GM18498 (cell line): ENCODE measurements around the gene ADAM33.

ENCODE experiments used
- ATAC-seq: cut with Tn5 transposase; IDR thresholded peaks from one replicate; pipeline ENCODE4 v1.9.1; 2021; ENCODE audit warnings: mild to moderate bottlenecking, moderate library complexity; ENCODE audit not compliant: unreplicated experiment

ADAM33 gene

DNA sequence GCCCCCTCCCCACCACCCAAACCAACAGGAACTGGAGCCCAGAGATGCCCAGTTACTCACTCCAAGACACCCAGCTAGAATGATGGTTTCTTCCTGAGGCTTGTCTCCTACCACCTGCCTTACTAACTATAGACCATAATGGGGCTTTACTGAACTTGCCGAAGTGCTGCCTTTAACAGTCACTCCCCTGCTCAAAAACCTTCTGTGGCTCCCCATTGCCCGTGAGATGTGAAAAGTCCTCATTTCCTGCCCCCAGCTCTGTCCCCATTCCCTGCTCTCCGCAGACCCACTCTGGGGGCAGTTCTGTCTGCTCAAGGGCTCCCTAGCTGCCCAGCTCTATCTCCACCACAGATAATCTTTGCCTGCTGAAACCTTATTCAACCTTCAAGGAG, 25.7 kb upstream of the ADAM33 start:
- ATAC-seq, result no peak

DNA sequence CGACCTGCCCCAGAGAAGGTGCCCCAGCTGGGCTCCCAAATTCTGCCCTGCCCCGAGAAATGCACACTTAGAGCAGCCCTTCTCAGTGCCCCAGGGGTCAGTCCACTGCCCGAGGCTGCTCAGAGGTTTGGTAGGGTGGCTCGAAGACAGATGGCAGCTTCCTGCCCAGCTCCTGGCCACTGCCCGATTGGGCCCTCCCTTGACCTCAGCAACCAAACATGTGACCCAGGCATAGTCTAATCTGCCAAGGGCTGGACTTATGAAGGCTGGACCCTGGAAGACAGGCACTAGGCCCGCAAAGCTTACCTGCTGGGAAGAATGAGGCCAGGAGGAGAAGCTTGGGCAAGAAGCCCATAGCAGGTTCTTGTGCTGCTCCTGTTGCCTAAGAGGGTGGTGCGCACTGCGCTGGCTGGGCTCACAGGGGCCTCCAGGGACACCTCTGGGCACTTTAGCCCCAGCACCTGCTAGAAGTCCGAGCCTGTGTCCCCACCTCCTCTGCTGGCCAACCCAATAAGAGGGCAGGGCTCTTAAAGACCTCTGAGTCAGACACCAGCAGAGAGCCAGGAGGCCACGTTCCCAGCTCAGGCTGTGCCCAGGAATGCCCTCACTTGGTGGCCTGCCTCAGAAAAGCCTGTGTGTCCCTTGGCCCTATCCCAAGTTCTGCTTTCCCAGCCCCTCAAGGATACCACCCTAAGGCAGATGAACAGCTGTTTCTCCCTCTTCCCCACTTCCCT, 25.1 kb upstream of the ADAM33 start:
- ATAC-seq, result no peak

DNA sequence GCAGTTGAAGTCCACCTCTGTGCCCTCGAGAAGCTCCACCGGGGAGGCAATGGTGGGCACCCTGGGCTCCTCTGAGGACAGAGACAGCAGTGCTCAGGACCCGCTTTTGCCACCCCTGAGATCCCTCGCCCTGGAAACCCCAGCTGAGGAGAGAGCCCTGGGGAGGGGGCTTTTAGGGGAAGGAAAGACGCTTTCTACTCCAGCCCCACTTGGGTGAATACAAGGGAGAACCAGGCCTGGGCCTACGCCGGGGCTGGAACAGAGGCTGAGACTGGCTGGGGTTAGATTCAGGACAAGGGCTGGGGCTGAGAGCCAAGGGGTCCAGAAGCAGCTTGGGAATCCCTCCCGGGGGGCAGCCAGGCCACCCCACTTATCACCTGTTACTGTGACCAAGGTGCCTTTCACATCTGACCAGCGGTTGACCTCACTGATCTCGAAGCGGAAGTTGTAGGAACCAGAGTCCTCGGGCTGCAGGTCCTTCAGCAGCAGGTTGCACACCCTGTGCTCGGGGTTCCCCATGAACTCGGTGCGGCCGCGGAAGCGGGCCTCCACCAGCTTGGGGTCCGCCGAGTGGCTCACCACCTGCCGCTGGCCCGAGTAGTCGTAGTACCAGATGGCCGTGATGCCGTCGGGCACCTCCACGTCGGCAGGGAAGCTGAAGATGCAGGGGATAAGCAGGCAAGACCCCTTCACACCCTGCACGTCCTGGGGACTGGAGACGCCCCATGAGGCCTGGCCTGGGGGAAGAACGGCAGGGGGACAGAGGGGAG, 24.3 kb upstream of the ADAM33 start:
- ATAC-seq, result no peak

DNA sequence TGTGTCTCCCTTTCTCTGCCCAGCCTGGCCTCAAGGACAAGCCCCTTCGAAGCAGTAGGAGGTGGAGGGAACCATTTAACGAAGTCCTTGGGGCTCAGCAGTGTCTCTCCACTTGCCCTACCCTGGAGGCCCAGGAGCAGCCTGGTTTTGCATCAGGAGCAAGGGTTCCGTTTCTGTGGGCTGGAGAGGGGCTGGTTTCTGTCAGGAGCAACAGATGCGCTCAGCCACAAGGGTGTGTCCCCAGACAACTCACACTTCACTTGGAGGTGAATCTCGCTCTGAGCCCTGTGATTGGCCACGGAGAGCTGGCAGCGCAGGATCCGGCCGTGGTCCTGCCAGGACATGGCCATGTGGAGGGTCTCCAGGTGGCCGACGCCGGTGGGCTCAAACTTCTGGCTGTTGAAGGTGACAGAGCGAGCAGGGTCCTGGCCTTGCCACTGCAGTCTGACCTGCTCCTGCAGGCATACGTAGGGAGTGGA, 23.7 kb upstream of the ADAM33 start:
- ATAC-seq, result no peak

DNA sequence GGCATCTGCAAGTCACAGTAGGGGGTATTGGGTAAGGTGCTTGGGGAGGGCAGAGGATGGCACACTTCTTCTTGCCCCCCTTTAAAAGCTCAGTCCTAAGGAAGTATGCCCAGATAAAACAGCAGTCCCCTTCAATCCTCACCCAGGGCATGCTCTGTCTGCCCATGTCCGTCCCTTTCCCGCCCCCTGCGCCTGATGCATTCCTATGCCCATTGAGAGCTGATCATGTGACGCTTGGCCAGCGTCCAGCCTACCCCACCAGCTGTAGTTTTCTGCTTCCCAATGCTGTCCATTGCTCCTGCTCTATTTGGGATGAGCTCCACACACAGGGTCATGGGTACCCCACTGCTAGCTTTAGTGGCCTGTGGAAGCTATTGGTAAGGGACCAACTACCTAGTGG, 22.3 kb upstream of the ADAM33 start:
- no peak for ATAC-seq

DNA sequence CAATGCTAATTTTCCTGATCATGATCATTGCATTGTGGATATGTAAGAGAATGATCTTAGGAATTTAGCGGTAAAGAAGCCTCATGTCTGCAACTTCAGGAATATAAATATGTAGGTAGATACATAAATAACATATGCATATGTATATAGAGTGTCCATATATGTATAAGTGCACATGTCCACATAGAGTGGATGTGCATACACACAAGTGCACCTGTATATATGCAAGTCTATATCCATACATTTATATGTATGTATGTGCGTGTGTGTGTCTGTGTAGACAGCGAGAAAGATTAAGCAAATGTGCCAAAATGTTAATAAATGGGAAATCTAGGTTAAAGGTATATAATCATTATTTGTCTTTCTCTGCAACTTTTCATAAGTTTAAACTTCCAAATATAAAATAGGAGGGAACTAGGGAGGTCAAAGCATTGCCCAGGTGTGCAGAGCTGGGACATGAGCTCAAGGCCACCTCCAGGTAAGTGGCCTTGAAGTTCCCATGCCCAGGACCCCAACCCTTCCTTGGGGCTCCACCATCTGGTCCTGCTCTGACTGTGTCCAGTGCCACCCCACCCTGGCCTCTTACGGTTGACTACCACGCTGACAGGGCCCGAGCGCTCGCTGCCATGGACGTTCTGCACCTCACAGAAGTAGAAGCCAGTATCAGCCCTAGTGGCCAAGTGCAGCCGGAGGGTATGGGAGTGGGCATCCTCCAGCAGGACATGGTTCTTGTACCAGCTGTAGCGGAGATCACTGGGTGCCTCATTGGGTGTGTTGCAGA, 21.0 kb upstream of the ADAM33 start:
- no peak for ATAC-seq

DNA sequence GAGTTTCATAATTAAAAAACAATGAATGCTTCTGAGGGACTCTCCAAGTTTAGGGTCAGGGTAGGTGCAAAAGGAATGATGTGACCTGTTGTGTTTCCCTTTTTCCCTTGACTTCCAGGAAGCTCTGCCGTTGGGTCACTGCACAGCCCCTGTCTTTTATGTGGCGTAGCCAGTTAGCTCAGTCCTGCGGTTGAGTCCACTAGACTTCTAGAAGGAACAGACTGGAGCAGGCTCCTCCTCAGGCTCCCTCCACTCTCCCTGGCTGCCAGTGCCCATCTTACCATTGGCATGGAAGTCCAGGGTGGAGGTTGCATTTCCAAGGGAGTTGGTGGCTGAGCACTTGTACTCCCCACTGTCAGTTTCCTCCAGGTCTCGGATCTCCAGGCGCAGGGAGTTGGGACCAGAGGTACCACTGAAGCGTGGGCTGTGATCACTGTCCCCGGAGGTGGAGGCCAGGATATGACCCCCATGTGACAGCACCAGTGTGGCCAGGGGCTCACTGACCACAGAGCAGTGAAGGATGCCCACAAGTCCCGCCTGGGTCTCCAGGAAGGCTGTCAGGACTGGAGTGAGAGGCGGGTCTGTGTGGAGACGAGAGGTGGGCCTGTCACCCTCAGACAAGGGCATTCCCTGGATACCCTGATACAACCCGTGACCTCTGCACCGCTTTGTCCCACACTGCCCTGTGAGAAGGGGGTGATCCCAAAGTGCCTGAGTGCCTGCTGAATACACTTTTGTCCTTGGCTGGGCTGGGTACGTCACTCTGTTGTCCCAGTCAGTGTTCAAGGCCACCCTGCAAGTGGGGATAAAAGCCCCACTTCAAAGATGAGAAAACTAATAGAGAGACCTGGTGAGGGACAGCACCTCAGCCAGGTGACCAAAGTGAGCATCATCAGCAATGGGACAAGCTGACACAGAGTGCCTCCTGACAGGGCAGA, 19.5 kb upstream of the ADAM33 start:
- ATAC-seq, result no peak

DNA sequence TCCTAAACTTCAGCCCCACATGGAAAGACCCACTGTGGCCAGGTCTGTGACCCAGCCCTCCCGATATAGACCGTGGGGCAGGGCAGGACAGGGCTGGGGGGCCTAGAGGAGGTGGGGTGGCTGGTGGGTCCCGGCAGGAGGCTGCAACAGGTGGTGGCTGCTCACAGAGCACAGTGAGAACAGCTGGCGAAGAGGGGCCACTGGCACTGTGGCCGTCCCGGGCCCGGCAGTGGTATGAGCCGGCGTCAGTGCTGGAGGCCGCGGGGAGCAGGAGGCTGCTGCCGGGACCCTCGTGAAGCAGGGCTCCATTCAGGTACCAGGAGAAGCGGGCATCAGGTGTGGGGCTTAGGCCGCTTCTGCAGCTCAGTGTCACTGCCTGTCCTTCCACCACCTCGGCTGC, 17.2 kb upstream of the ADAM33 start:
- ATAC-seq, result no peak

DNA sequence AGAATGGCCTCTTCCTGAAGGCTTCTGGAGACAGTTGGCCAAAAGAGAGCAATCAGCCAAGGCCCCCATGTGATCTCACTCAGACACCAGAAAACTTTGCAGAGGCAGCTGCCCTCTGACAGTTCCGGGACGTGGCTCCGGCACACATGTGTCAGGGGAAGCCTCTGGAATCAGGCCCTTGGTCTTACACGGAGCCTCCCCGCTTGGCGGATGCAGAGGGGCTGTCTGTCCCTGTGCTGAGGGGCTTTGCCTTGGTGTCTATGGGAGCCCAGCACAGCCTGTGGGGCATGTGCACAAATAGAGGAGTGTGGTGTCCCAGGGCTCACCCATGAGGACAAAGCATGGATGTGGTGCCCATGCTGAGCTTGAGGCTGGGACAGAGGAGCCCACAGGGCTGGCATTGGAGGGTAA, 16.8 kb upstream of the ADAM33 start:
- ATAC-seq, result no peak

DNA sequence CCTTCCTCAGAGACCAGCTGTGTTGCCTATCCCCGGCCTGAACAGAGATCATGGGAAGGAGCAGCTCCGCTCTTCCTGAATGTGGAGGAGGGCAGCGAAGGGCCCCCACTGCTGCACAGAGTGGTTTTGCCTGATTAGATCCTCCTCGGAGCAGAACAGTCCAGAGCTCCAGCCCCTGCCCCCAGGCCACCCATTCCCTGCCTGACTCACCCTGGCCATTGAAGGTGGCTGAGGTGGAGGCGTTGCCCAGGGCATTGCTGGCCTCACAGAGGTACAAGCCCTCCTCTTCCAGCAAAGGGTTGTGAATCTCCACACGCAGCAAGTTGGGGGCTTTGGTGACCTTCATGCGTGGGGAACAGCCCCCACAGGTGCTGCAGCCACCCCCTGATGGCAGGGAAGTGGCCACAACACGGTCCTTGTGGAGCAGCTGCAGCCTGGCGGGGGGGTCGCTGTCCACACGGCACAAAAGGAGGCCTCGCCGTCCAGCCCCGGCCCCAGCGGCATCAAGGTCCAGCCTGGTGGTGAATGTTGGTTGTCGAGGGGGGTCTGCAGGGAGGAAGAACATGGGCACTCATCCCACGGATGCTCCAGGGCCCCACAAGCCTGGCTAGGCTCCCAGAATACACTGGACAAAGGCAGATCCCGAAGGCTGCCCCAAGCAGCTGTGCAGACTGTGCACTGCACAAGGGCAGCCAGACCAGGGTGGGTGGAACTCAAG, 15.9 kb upstream of the ADAM33 start:
- ATAC-seq, result no peak

DNA sequence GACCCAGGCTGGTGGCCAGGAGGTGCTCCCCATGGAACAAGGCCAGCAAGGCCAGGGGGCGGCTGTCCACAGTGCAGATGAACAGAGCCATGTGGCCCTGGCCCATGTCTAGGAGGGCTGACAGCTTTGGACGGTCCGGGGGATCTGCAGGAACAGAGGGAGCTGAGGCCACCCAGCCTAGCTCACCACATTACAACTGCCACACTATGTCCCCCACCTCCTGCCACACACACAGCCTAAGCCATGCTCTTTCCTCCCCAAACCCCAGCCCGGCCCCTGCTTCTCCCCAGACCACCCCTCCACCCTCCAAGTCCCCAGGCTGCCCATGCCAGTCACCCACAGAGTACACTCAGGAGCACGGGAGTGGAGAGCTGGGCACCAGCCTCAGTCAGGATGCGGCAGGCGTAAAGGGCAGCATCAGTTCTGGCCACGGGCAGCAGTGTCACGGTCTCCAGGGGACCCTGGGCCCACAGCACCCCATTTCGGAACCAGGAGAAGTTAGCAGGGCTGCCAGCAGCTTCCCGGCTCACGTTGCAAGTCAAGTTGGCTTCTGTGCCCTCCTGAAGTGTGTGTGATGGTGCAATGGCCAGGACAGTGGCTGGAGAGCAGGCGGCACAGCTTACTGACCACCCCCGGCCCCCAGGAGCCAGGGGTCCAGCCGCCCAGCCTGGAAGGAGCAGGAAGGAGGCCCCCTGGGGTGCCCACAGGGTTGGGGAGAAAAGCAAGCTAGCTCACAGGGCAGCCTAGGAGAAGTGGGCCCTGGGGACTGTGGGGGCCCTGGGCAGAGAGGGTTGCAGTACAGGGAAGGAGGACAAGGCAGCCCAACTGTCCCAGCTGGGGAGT, 15.2 kb upstream of the ADAM33 start:
- ATAC-seq, result no peak

DNA sequence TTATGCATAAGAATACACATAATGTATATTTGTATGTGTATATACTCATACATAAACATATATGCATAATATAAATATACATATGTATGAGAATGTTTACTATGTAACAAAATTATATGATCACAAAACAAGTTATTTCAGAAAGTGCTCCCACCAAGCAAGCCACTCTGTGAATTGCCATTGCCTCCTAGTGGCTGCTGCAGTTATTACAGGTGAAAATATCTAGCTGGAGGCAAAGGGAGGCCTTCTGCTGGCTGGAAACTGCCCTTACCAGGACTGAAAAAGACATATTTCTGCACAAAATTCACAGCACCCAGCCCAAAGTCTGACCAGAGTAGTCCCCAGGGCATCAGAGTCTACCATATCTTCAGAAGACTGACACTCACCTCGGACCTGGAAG, 14.4 kb upstream of the ADAM33 start:
- no peak for ATAC-seq

DNA sequence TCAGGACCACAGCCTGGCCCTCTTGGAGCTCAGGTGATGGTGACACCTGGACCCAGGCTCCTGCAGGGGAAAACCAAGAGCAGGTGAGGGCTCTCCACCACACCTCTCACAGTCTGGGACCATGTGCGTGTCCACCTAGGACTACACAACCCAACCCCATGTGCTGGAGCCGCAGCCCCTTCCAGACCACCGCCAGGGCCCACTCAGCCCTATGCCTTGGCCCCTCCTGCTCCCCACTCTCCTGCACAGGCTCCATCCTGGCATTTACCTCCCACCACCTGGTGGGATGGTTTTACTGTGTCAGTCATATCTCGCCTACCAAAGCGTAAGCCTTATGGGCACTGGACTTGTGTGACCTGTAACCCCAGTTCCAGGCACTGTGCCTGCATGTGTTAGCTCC, 13.1 kb upstream of the ADAM33 start:
- no peak for ATAC-seq

DNA sequence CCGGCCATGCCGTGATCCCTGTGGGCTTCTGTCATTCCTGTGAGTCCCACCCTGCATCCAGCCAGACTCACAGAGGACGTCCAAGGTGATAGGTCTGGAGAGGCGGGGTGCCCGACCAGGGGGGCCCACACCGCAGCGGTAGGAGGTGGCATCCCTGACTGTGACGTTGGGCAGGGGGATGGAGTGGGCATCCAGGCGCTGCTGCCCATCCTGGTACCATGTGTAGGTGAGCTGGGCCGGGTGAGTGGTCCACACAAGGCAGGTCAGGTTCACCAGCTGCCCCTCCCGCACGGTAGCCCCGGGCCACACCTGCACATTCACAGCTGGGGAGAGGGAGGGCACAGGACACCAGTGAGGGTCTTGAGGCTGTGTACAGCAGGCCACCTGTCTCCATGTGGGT, 11.6 kb upstream of the ADAM33 start:
- no peak for ATAC-seq

DNA sequence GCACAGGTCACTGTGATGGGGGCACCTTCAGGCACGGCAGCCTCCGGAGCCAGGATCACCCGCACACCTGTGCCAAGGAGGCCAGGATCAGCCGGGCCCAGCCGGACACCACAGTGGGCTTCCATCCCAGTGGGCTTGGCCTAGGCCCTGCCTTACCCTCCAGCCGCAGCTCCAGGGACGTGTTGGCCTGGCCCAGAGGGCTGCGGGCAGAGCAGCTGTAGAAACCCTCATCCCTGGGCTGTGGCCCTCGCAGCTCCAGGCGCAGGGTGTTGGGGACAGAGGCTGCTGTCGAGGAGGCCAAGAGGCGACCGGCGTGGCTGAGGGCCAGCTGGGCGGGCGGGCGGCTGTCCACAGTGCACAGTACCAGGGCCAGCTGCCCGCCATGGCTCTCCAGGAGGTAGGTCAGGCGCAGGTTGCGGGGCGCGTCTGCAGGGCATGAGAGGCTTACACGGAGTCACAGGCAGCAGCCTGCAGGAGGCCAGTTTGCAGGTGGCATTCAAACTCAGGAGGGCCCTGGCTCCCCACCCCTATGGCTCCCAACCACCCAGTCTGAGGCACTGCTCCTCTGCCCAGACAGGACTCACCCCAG, 11.0 kb upstream of the ADAM33 start:
- no peak for ATAC-seq

DNA sequence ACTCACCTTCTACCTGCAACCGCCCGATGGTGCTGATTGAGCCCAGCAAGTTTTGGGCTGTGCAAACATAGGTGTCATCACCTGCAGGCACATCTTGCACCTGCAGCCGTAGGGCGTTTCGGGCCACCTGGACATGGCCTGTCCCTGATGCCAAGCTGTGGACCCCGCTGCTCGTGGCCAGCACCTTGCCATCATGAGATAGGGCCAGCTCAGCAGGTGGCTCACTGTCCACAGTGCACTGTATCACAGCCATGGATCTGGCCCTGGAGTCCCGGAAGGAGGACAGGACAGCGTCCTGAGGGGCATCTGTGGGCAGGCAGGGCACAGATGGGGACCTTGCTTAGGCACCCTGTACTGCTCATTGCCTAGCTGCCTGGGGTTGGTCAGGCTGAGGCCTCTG, 10.1 kb upstream of the ADAM33 start:
- no peak for ATAC-seq

DNA sequence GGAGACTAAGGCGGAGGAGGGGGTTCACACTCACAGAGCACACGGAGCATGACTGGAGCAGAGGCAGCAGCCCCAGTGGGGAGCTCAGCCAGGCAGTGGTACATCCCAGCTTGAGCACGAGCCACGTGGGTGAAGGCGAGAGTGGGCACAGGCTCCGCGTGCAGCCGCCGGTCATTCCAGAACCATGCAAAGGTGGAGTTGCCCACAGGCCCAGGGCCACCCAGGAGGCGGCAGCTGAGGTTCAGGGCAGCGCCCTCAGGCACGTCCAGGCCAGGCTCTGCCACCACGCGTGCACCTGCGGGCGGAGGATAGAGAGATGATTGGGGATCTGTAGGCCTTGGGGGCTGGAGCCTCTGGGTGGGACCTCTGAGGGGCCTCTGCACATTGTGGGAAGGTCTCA, 9.5 kb upstream of the ADAM33 start:
- ATAC-seq, result no peak

DNA sequence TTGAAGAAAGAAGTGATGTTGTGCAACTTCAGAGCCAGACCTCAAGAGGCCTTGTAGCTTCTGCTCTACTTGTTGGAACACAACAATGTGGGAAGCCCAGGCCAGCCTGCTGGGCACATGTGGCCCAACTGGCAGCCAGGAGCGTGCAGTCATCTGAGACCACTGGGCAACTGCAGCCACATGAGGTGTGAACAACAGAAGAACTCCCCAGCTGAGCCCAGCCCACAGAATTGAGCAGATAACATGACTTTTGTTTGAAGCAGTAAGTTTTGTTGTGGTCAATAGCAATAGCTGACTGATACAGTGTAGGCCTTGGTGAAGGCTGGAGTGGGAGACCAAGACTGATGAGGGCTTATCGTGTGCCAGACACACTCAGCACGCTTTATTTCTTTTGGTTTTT, 8.6 kb upstream of the ADAM33 start:
- ATAC-seq, result no peak

DNA sequence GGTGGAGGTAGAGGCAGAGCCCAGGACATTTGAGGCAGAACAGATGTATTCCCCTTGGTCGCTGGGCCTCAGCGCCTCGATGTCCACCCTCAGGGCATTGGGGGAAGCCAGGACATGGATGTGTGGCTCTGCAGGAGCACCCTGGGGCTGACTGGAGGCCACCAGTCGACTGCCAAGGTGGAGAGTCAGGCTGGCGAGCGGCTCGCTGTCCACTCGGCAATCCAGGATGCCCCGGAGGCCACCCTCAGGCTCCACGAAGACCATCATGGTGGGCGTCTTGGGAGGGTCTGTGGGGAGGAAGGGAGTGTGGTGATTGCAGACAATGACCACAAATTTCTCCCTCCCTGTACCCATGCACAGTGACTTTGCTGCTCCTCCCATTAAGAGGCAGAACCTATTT, 8.2 kb upstream of the ADAM33 start:
- no peak for ATAC-seq
